CD8-positive, alpha-beta memory T cell (primary cell): ENCODE measurements around the gene CRTC2. TPM values are rescaled to one million over a fixed set of nuclear protein-coding genes. Genes with fewer than 3 reads are reported as not detected.
"Not testable (repeated sequence)": the region's sequence is repeated elsewhere in the genome, so short reads cannot be mapped to it uniquely, and the experiment has no call there.

ENCODE experiments used
- CTCF ChIA-PET: fragments of 350-600 bp; sonication (Branson Sonifier 250); formaldehyde crosslinking; loops from one replicate; lab custom pipeline; 2021; ENCODE audit warnings: antibody characterized with exemption; lab: Charles Lee
- POLR2A ChIA-PET: fragments of 350-600 bp; sonication (Branson Sonifier 250); formaldehyde crosslinking; loops from one replicate; lab custom pipeline; 2021; ENCODE audit warnings: antibody characterized with exemption; lab: Charles Lee
- DNase-seq, 5 donors: peaks; one replicate each; pipeline versions ENCODE4 v3.0.0 to v3.0.0-alpha.2; 2020 to 2022; ENCODE audit warnings: mixed read lengths in 1 of 5
- H3K27ac ChIP-seq: one replicate; pipeline ENCODE4 v1.7.0; 2013; ENCODE audit warnings: low read depth, mild to moderate bottlenecking, low read length, moderate library complexity
- H3K27me3 ChIP-seq: 2 replicates; pipeline ENCODE4 v1.7.0; 2013; ENCODE audit warnings: low read length, mild to moderate bottlenecking; ENCODE audit not compliant: insufficient read depth, poor library complexity, severe bottlenecking
- H3K36me3 ChIP-seq: 2 replicates; pipeline ENCODE4 v1.7.0; 2013; ENCODE audit warnings: mild to moderate bottlenecking, low read length, moderate library complexity; ENCODE audit not compliant: insufficient read depth
- H3K4me1 ChIP-seq: 2 replicates; pipeline ENCODE4 v1.7.0; 2013; ENCODE audit warnings: mild to moderate bottlenecking, low read length, moderate library complexity; ENCODE audit not compliant: insufficient read depth
- H3K4me3 ChIP-seq: 2 replicates; pipeline ENCODE4 v1.7.0; 2013; ENCODE audit warnings: mild to moderate bottlenecking, low read length
- H3K9me3 ChIP-seq: 2 replicates; pipeline ENCODE4 v1.7.0; 2013; ENCODE audit warnings: mild to moderate bottlenecking, low read length
- H3K27ac Mint-ChIP-seq, 8 donors: one replicate each; pipeline ENCODE4 v1.8.0; 2020 to 2021; ENCODE audit warnings: mixed read lengths in 8 of 8, mild to moderate bottlenecking in 6 of 8, inconsistent platforms in 3 of 8, moderate library complexity in 3 of 8
- H3K27me3 Mint-ChIP-seq, 2 donors: one replicate each; pipeline ENCODE4 v1.8.0; 2020 to 2021; ENCODE audit warnings: mixed read lengths in 2 of 2, mild to moderate bottlenecking in 1 of 2, moderate library complexity in 1 of 2
- H3K36me3 Mint-ChIP-seq, 3 donors: one replicate each; pipeline ENCODE4 v1.8.0; 2020 to 2021; ENCODE audit warnings: mixed read lengths in 3 of 3, inconsistent platforms in 1 of 3, mild to moderate bottlenecking in 1 of 3
- H3K4me1 Mint-ChIP-seq, 3 donors: one replicate each; pipeline ENCODE4 v1.8.0; 2020 to 2021; ENCODE audit warnings: mixed read lengths in 3 of 3, inconsistent platforms in 1 of 3, mild to moderate bottlenecking in 1 of 3
- H3K4me3 Mint-ChIP-seq, 7 donors: one replicate each; pipeline ENCODE4 v1.8.0; 2020 to 2021; ENCODE audit warnings: mixed read lengths in 7 of 7, mild to moderate bottlenecking in 6 of 7, moderate library complexity in 4 of 7, inconsistent platforms in 2 of 7
- H3K9me3 Mint-ChIP-seq, 5 donors: one replicate each; pipeline ENCODE4 v1.8.0; 2020 to 2022; ENCODE audit warnings: mixed read lengths in 5 of 5, mild to moderate bottlenecking in 3 of 5, moderate library complexity in 2 of 5, inconsistent platforms in 1 of 5
- polyA plus RNA-seq: library from polyadenylated mRNA; unstranded; fragments of 300-500 nt; fragmentation: Illumina TruSeq; gene quantifications from one replicate; pipeline ENCODE4 v1.2.3, GENCODE V29; 2021
- total RNA-seq, 2 experiments: library from RNA; stranded (reverse); gene quantifications; one replicate each; pipeline ENCODE4 v1.2.3, GENCODE V29; 2021

The CRTC2 gene
- total and polyA plus RNA-seq, 3 experiments from 2014 or later = 38.9 to 63.2 (median 53.9) TPM

GRCh38 chr1:153919876-153920852, 38.2 kb downstream of the CRTC2 start:
- ChIA-PET POLR2A (interaction anchor here (1.0 to 1.6 kb wide), 2 partner anchors 25 to 57 kb away, joined by 3 to 4 read pairs; partner anchors contain the start of gene JTB), CTCF (interaction anchor here (1.0 to 6.0 kb wide), 5 partner anchors 9 to 124 kb away, joined by 3 to 58 read pairs (median 6); partner anchors contain the start of gene DENND4B)
- peaks cover 56 to 76% (median 60%) of the 10 kb centered on the region in 3 donors for H3K4me1 Mint-ChIP-seq
- H3K4me3 Mint-ChIP-seq = peak overlapping the region; percentile 79 to 97 (median 94)
- Histone ChIP-seq H3K9me3 (no peaks in the 10 kb centered on the region), H3K4me1 (peaks cover 50% of the 10 kb centered on the region), H3K27ac (peak overlapping the region; percentile 13), H3K4me3 (peak overlapping the region; percentile 86), H3K27me3 (no peaks in the 10 kb centered on the region), H3K36me3 (no peaks in the 10 kb centered on the region)
- DNase-seq = peak in 2 of 5 donors; percentile 29 to 37
- peaks cover 0 to 4% of the 10 kb centered on the region in 2 donors for H3K27me3 Mint-ChIP-seq
- peak overlapping the region; percentile 80 to 100 (median 90) for H3K27ac Mint-ChIP-seq
- peaks cover 0 to 50% (median 0%) of the 10 kb centered on the region in 3 donors for H3K36me3 Mint-ChIP-seq
- H3K9me3 Mint-ChIP-seq = peaks cover 0 to 2% (median 0%) of the 10 kb centered on the region in 5 donors

GRCh38 chr1:153916297-153916696, 42.1 kb downstream of the CRTC2 start:
- Histone ChIP-seq H3K4me1 (peaks cover 49% of the 10 kb centered on the region), H3K27ac (no peak overlapping the region), H3K27me3 (no peaks in the 10 kb centered on the region), H3K9me3 (no peaks in the 10 kb centered on the region), H3K36me3 (no peaks in the 10 kb centered on the region), H3K4me3 (no peak overlapping the region)
- H3K4me1 Mint-ChIP-seq = peaks cover 61 to 81% (median 63%) of the 10 kb centered on the region in 3 donors
- peak overlapping the region in 2 of 8 donors; percentile 3 to 90 for H3K27ac Mint-ChIP-seq
- DNase-seq = no peak
- H3K9me3 Mint-ChIP-seq = no peaks in the 10 kb centered on the region
- no peaks in the 10 kb centered on the region for H3K27me3 Mint-ChIP-seq
- CTCF ChIA-PET = interaction anchor here (1.0 kb wide), 1 partner anchor 30 kb away, joined by 4 read pairs; the partner anchor contains the start of gene DENND4B
- POLR2A ChIA-PET = interaction anchor here (0.6 kb wide), 1 partner anchor 61 kb away, joined by 4 read pairs; the partner anchor contains the start of gene JTB
- H3K4me3 Mint-ChIP-seq = no peak overlapping the region
- H3K36me3 Mint-ChIP-seq = peaks cover 0 to 52% (median 0%) of the 10 kb centered on the region in 3 donors

GRCh38 chr1:153912349-153912748, 46.1 kb downstream of the CRTC2 start:
- Mint-ChIP-seq H3K27me3 (no peaks in the 10 kb centered on the region), H3K4me3 (peak overlapping the region in 3 of 7 donors; percentile 4 to 32 (median 23)), H3K36me3 (peaks cover under 1 to 44% (median 3%) of the 10 kb centered on the region in 3 donors), H3K27ac (peak overlapping the region in 5 of 8 donors; percentile 9 to 54 (median 15)), H3K9me3 (no peaks in the 10 kb centered on the region), H3K4me1 (peaks cover 34 to 59% (median 34%) of the 10 kb centered on the region in 3 donors)
- no peak overlapping the region for H3K27ac ChIP-seq
- ChIA-PET CTCF (interaction anchor here (1.9 kb wide), 1 partner anchor 10 kb away, joined by 7 read pairs; the partner anchor contains the start of gene GATAD2B), POLR2A (no interaction called here)
- no peaks in the 10 kb centered on the region for H3K27me3 ChIP-seq
- H3K9me3 ChIP-seq = no peaks in the 10 kb centered on the region
- H3K4me1 ChIP-seq = peaks cover 15% of the 10 kb centered on the region
- no peak for DNase-seq
- no peak overlapping the region for H3K4me3 ChIP-seq
- no peaks in the 10 kb centered on the region for H3K36me3 ChIP-seq

- not testable (repeated sequence) for H3K27me3 ChIP-seq, H3K27ac ChIP-seq, H3K27me3 Mint-ChIP-seq, H3K9me3 ChIP-seq, H3K36me3 ChIP-seq, H3K9me3 Mint-ChIP-seq, H3K4me3 Mint-ChIP-seq, H3K4me3 ChIP-seq, DNase-seq
- H3K27ac Mint-ChIP-seq = peak overlapping the region in 1 of 8 donors; percentile 82
- peaks cover 38 to 63% (median 41%) of the 10 kb centered on the region in 3 donors for H3K4me1 Mint-ChIP-seq
- peaks cover 8 to 44% (median 10%) of the 10 kb centered on the region in 3 donors for H3K36me3 Mint-ChIP-seq
- H3K4me1 ChIP-seq = peaks cover 15% of the 10 kb centered on the region
- CTCF ChIA-PET = interaction anchor here (1.3 to 2.1 kb wide), 3 partner anchors 9 to 36 kb away, joined by 4 to 7 read pairs (median 5); partner anchors contain the start of genes DENND4B and GATAD2B
- POLR2A ChIA-PET = interaction anchor here (0.6 kb wide), 1 partner anchor 32 kb away, joined by 3 read pairs; no protein-coding TSS in a partner anchor
Measured at GRCh38 chr1:153910560-153910959, 47.9 kb downstream of the CRTC2 start.

DNA sequence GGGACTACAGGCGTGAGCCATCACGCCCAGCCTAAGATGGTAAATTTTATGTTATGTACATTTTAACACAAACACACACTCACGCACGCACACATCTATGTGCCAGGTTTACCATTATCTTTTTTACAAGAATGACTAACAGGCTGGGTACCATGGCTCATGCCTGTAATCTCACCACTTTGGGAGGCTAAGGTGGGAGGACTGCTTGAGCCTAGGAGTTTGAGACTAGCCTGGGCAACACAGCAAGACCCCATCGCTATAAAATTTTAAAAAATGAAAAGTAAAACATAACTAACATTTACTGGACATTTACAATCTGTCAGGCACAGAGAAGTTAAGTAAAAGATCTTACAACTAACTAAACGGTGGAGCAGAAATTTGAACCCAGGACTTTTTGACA, 50.3 kb downstream of the CRTC2 start:
- peaks cover 6% of the 10 kb centered on the region for H3K4me1 ChIP-seq
- no peaks in the 10 kb centered on the region for H3K27me3 ChIP-seq
- ChIA-PET CTCF (no interaction called here), POLR2A (no interaction called here)
- H3K4me1 Mint-ChIP-seq = peaks cover 39 to 65% (median 51%) of the 10 kb centered on the region in 3 donors
- no peaks in the 10 kb centered on the region for H3K9me3 ChIP-seq
- H3K9me3 Mint-ChIP-seq = no peaks in the 10 kb centered on the region
- H3K4me3 ChIP-seq = no peak overlapping the region
- no peak for DNase-seq
- H3K36me3 ChIP-seq = no peaks in the 10 kb centered on the region
- H3K36me3 Mint-ChIP-seq = peaks cover 8 to 39% (median 10%) of the 10 kb centered on the region in 3 donors
- H3K27me3 Mint-ChIP-seq = no peaks in the 10 kb centered on the region
- no peak overlapping the region for H3K4me3 Mint-ChIP-seq
- H3K27ac ChIP-seq = no peak overlapping the region
- peak overlapping the region in 3 of 8 donors; percentile 36 to 61 (median 51) for H3K27ac Mint-ChIP-seq

DNA sequence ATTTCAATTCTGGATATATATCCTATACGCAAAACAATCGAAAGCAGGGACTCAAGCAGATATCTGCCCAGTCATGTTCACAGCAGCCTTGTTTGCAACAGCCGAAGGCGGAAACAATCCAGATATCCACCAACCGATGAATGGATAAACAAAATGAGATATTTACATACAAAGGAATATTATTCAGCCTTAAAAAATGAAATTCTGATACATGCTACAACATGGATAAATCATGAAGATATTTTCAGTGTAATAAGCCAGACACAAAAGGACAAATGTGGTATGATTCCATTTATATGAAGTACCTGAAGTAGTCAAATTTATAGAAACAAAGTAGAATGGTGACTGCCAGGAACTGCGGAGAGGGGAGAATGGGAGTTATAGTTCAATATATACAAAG, 51.3 kb downstream of the CRTC2 start:
- no peaks in the 10 kb centered on the region for H3K27me3 ChIP-seq
- no peaks in the 10 kb centered on the region for H3K36me3 ChIP-seq
- no peak overlapping the region for H3K27ac ChIP-seq
- peaks cover 36 to 62% (median 45%) of the 10 kb centered on the region in 3 donors for H3K4me1 Mint-ChIP-seq
- H3K4me1 ChIP-seq = peaks cover 5% of the 10 kb centered on the region
- H3K9me3 Mint-ChIP-seq = no peaks in the 10 kb centered on the region
- no peaks in the 10 kb centered on the region for H3K9me3 ChIP-seq
- H3K27me3 Mint-ChIP-seq = no peaks in the 10 kb centered on the region
- peak overlapping the region in 6 of 8 donors; percentile 5 to 73 (median 37) for H3K27ac Mint-ChIP-seq
- no peak overlapping the region for H3K4me3 ChIP-seq
- peaks cover 8 to 37% (median 10%) of the 10 kb centered on the region in 3 donors for H3K36me3 Mint-ChIP-seq
- H3K4me3 Mint-ChIP-seq = no peak overlapping the region
- no peak for DNase-seq
- ChIA-PET CTCF (no interaction called here), POLR2A (no interaction called here)

DNA sequence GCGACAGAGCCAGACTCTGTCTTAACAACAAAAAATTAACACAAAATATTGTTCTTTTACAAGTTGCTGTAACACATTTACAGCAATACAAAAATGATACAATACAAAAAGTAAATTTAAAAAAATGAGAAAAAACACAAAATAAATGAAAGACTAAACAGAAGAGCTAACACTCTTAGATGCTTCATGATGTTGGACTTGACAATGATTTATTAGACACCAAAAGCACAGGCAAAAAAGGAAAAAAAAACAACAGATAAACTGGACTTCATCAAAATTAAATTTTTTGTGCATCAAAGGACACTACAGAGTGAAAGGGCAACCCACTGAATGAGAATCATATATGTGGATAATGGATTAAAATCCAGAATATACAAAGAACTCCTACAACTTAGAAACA, 52.0 kb downstream of the CRTC2 start:
- H3K9me3 Mint-ChIP-seq = no peaks in the 10 kb centered on the region
- peaks cover 8 to 34% (median 10%) of the 10 kb centered on the region in 3 donors for H3K36me3 Mint-ChIP-seq
- peak overlapping the region in 3 of 8 donors; percentile 30 to 67 (median 54) for H3K27ac Mint-ChIP-seq
- no peak overlapping the region for H3K4me3 ChIP-seq
- no peaks in the 10 kb centered on the region for H3K36me3 ChIP-seq
- ChIA-PET POLR2A (no interaction called here), CTCF (no interaction called here)
- H3K27me3 Mint-ChIP-seq = no peaks in the 10 kb centered on the region
- H3K27ac ChIP-seq = no peak overlapping the region
- H3K9me3 ChIP-seq = no peaks in the 10 kb centered on the region
- no peaks in the 10 kb centered on the region for H3K4me1 ChIP-seq
- H3K4me1 Mint-ChIP-seq = peaks cover 30 to 56% (median 38%) of the 10 kb centered on the region in 3 donors
- no peaks in the 10 kb centered on the region for H3K27me3 ChIP-seq
- no peak for DNase-seq
- H3K4me3 Mint-ChIP-seq = no peak overlapping the region
